Stimulated activated memory B cell treated with anti-CD40 and anti-IgM and Interleukin-4, amounts not matched to agents 10 μg/mL and 1 μg/mL and 100 μg/mL, for 72 hours (primary cell): ENCODE data around the gene GPR176.

Source experiments
- ATAC-seq: fragments of 150-1000 bp; cut with Tn5 transposase; 2 replicates; pipeline ENCODE4 v1.10.0; 2021
- H3K27ac Mint-ChIP-seq: one replicate; pipeline ENCODE4 v1.8.0; 2022; ENCODE audit warnings: mild to moderate bottlenecking, mixed read lengths
- H3K27me3 Mint-ChIP-seq: one replicate; pipeline ENCODE4 v1.8.0; 2022; ENCODE audit warnings: mixed read lengths
- H3K36me3 Mint-ChIP-seq: one replicate; pipeline ENCODE4 v1.8.0; 2022; ENCODE audit warnings: mixed read lengths
- H3K4me1 Mint-ChIP-seq: one replicate; pipeline ENCODE4 v1.8.0; 2022; ENCODE audit warnings: mixed read lengths
- H3K4me3 Mint-ChIP-seq: one replicate; pipeline ENCODE4 v1.8.0; 2022; ENCODE audit warnings: mild to moderate bottlenecking, moderate library complexity, mixed read lengths
- H3K9me3 Mint-ChIP-seq: one replicate; pipeline ENCODE4 v1.8.0; 2022; ENCODE audit warnings: mixed read lengths

GPR176 gene

GRCh38 chr15:39784638-39785037 is 135.4 kb downstream of the GPR176 start:
- Mint-ChIP-seq H3K4me3 (peak overlapping the region; percentile 32), H3K36me3 (no peaks in the 10 kb centered on the region), H3K27me3 (no peaks in the 10 kb centered on the region), H3K27ac (peak overlapping the region; percentile 37), H3K9me3 (no peaks in the 10 kb centered on the region), H3K4me1 (peaks cover 32% of the 10 kb centered on the region)
- ATAC-seq, result no peak

GRCh38 chr15:39784125-39784524 is 135.9 kb downstream of the GPR176 start:
- no peaks in the 10 kb centered on the region for H3K36me3 Mint-ChIP-seq
- no peaks in the 10 kb centered on the region for H3K27me3 Mint-ChIP-seq
- H3K4me1 Mint-ChIP-seq, result peaks cover 32% of the 10 kb centered on the region
- H3K27ac Mint-ChIP-seq, result peak overlapping the region; percentile 90
- ATAC-seq, result no peak
- H3K4me3 Mint-ChIP-seq, result peak overlapping the region; percentile 97
- H3K9me3 Mint-ChIP-seq, result no peaks in the 10 kb centered on the region

- H3K4me1 Mint-ChIP-seq, result peaks cover 31% of the 10 kb centered on the region
- H3K36me3 Mint-ChIP-seq, result no peaks in the 10 kb centered on the region
- H3K4me3 Mint-ChIP-seq, result peak overlapping the region; percentile 97
- no peaks in the 10 kb centered on the region for H3K9me3 Mint-ChIP-seq
- H3K27ac Mint-ChIP-seq, result peak overlapping the region; percentile 90
- no peak for ATAC-seq
- H3K27me3 Mint-ChIP-seq, result no peaks in the 10 kb centered on the region
Measured at GRCh38 chr15:39783244-39783820, 136.7 kb downstream of the GPR176 start.

- Mint-ChIP-seq H3K27me3 (peaks cover 2% of the 10 kb centered on the region), H3K36me3 (no peaks in the 10 kb centered on the region), H3K27ac (peak within 1 kb of the TSS; percentile 90), H3K4me3 (peak within 1 kb of the TSS; percentile 97), H3K4me1 (peaks cover 24% of the 10 kb centered on the region), H3K9me3 (no peaks in the 10 kb centered on the region)
- ATAC-seq, result peak; percentile 100
Measured at GRCh38 chr15:39782441-39783138, 137.5 kb downstream of the GPR176 start, which contains the start of gene FSIP1. TSS of gene FSIP1 (minus strand) at chr15:39782841. CDS start at chr15:39776524, 6,317 bp downstream.

GRCh38 chr15:39781967-39782302 is 138.1 kb downstream of the GPR176 start:
- Mint-ChIP-seq H3K4me3 (peak overlapping the region; percentile 97), H3K9me3 (no peaks in the 10 kb centered on the region), H3K4me1 (peaks cover 29% of the 10 kb centered on the region), H3K27me3 (peaks cover 8% of the 10 kb centered on the region), H3K36me3 (no peaks in the 10 kb centered on the region), H3K27ac (peak overlapping the region; percentile 90)
- ATAC-seq, result no peak

GRCh38 chr15:39781147-39781966 is 138.7 kb downstream of the GPR176 start:
- peak overlapping the region; percentile 90 for H3K27ac Mint-ChIP-seq
- no peaks in the 10 kb centered on the region for H3K36me3 Mint-ChIP-seq
- H3K27me3 Mint-ChIP-seq, result peaks cover 11% of the 10 kb centered on the region
- H3K9me3 Mint-ChIP-seq, result no peaks in the 10 kb centered on the region
- ATAC-seq, result no peak
- peaks cover 30% of the 10 kb centered on the region for H3K4me1 Mint-ChIP-seq
- peak overlapping the region; percentile 38 for H3K4me3 Mint-ChIP-seq

GRCh38 chr15:39778021-39778420 is 142.0 kb downstream of the GPR176 start:
- Mint-ChIP-seq H3K4me3 (no peak overlapping the region), H3K36me3 (no peaks in the 10 kb centered on the region), H3K27me3 (peaks cover 22% of the 10 kb centered on the region), H3K4me1 (peaks cover 12% of the 10 kb centered on the region), H3K9me3 (no peaks in the 10 kb centered on the region), H3K27ac (no peak overlapping the region)
- ATAC-seq, result no peak

- H3K27ac Mint-ChIP-seq, result no peak overlapping the region
- H3K27me3 Mint-ChIP-seq, result peaks cover 22% of the 10 kb centered on the region
- no peak overlapping the region for H3K4me3 Mint-ChIP-seq
- H3K9me3 Mint-ChIP-seq, result no peaks in the 10 kb centered on the region
- ATAC-seq, result no peak
- peaks cover 12% of the 10 kb centered on the region for H3K4me1 Mint-ChIP-seq
- no peaks in the 10 kb centered on the region for H3K36me3 Mint-ChIP-seq
Measured at GRCh38 chr15:39777496-39777895, 142.6 kb downstream of the GPR176 start.

- H3K9me3 Mint-ChIP-seq, result no peaks in the 10 kb centered on the region
- no peak for ATAC-seq
- H3K27me3 Mint-ChIP-seq, result peaks cover 22% of the 10 kb centered on the region
- H3K27ac Mint-ChIP-seq, result no peak overlapping the region
- H3K4me3 Mint-ChIP-seq, result no peak overlapping the region
- peaks cover 6% of the 10 kb centered on the region for H3K4me1 Mint-ChIP-seq
- H3K36me3 Mint-ChIP-seq, result no peaks in the 10 kb centered on the region
Measured at GRCh38 chr15:39776068-39776467, 144.0 kb downstream of the GPR176 start.

- Mint-ChIP-seq H3K36me3 (no peaks in the 10 kb centered on the region), H3K27me3 (peaks cover 22% of the 10 kb centered on the region), H3K4me3 (no peak overlapping the region)
Measured at GRCh38 chr15:39774688-39775267, 145.3 kb downstream of the GPR176 start.

GRCh38 chr15:39770748-39771689 is 149.0 kb downstream of the GPR176 start:
- no peak for ATAC-seq

More at GRCh38 chr15:39774688-39775267, 145.3 kb downstream of the GPR176 start:
- no peak for ATAC-seq
- no peak overlapping the region for H3K27ac Mint-ChIP-seq
- H3K9me3 Mint-ChIP-seq, result no peaks in the 10 kb centered on the region
- peaks cover 6% of the 10 kb centered on the region for H3K4me1 Mint-ChIP-seq

GRCh38 chr15:39767921-39768320 is 152.1 kb downstream of the GPR176 start:
- no peaks in the 10 kb centered on the region for H3K4me1 Mint-ChIP-seq
- no peaks in the 10 kb centered on the region for H3K27me3 Mint-ChIP-seq
- H3K36me3 Mint-ChIP-seq, result no peaks in the 10 kb centered on the region
- H3K27ac Mint-ChIP-seq, result no peak overlapping the region
- H3K9me3 Mint-ChIP-seq, result no peaks in the 10 kb centered on the region
- no peak for ATAC-seq
- no peak overlapping the region for H3K4me3 Mint-ChIP-seq

More at GRCh38 chr15:39770748-39771689, 149.0 kb downstream of the GPR176 start:
- H3K36me3 Mint-ChIP-seq, result no peaks in the 10 kb centered on the region
- H3K9me3 Mint-ChIP-seq, result no peaks in the 10 kb centered on the region
- no peaks in the 10 kb centered on the region for H3K4me1 Mint-ChIP-seq
- H3K27ac Mint-ChIP-seq, result no peak overlapping the region
- peaks cover 9% of the 10 kb centered on the region for H3K27me3 Mint-ChIP-seq
- H3K4me3 Mint-ChIP-seq, result no peak overlapping the region

GRCh38 chr15:39761006-39761405 is 159.1 kb downstream of the GPR176 start:
- Mint-ChIP-seq H3K4me3 (no peak overlapping the region), H3K27ac (no peak overlapping the region), H3K27me3 (no peaks in the 10 kb centered on the region), H3K36me3 (no peaks in the 10 kb centered on the region), H3K9me3 (peaks cover 3% of the 10 kb centered on the region), H3K4me1 (no peaks in the 10 kb centered on the region)
- ATAC-seq, result no peak

- no peak for ATAC-seq
- no peak overlapping the region for H3K4me3 Mint-ChIP-seq
- no peak overlapping the region for H3K27ac Mint-ChIP-seq
- no peaks in the 10 kb centered on the region for H3K9me3 Mint-ChIP-seq
- H3K4me1 Mint-ChIP-seq, result no peaks in the 10 kb centered on the region
- H3K36me3 Mint-ChIP-seq, result no peaks in the 10 kb centered on the region
- peaks cover 8% of the 10 kb centered on the region for H3K27me3 Mint-ChIP-seq
Measured at GRCh38 chr15:39756806-39757522, 163.1 kb downstream of the GPR176 start.
